Liver (tissue), 9 donors: ENCODE measurements around the gene SESN1. TPM values are rescaled to one million over a fixed set of nuclear protein-coding genes. Genes with fewer than 3 reads are reported as not detected.

Experiments
- DNase-seq: peaks from one replicate; pipeline ENCODE4 v3.0.0-alpha.2; 2017; ENCODE audit warnings: low spot score
- H3K27ac ChIP-seq, 2 donors: one replicate each; pipeline ENCODE4 v1.7.0; 2013; ENCODE audit warnings: inconsistent platforms in 2 of 2, low read length in 2 of 2, control low read depth in 1 of 2, low read depth in 1 of 2, mild to moderate bottlenecking in 1 of 2
- H3K27me3 ChIP-seq, 4 donors: one replicate each; pipeline versions ENCODE4 v1.6.1 to v1.7.0; 2013; ENCODE audit warnings: low read length in 3 of 4, inconsistent platforms in 1 of 4, mild to moderate bottlenecking in 1 of 4, moderate library complexity in 1 of 4; ENCODE audit not compliant: control insufficient read depth in 4 of 4, insufficient read depth in 4 of 4
- H3K36me3 ChIP-seq, 4 donors: one replicate each; pipeline versions ENCODE4 v1.6.1 to v1.7.0; 2013; ENCODE audit warnings: low read length in 3 of 4, mild to moderate bottlenecking in 3 of 4, low read depth in 1 of 4, moderate library complexity in 1 of 4; ENCODE audit not compliant: control insufficient read depth in 4 of 4, insufficient read depth in 3 of 4
- H3K4me1 ChIP-seq, 4 donors: one replicate each; pipeline versions ENCODE4 v1.6.1 to v1.7.0; 2013; ENCODE audit warnings: low read length in 3 of 4, mild to moderate bottlenecking in 3 of 4, moderate library complexity in 1 of 4; ENCODE audit not compliant: control insufficient read depth in 4 of 4, insufficient read depth in 4 of 4
- H3K4me3 ChIP-seq, 3 donors: one replicate each; pipeline versions ENCODE4 v1.6.1 to v1.7.0; 2013; ENCODE audit warnings: low read length in 3 of 3, control low read depth in 1 of 3, low read depth in 1 of 3, mild to moderate bottlenecking in 1 of 3
- H3K9ac ChIP-seq, 2 donors: one replicate each; pipeline ENCODE4 v1.7.0; 2013; ENCODE audit warnings: low read length in 2 of 2, mild to moderate bottlenecking in 2 of 2, moderate library complexity in 2 of 2, control low read depth in 1 of 2, low read depth in 1 of 2
- H3K9me3 ChIP-seq, 4 donors: one replicate each; pipeline versions ENCODE4 v1.6.1 to v1.7.0; 2013; ENCODE audit warnings: low read length in 3 of 4; ENCODE audit not compliant: control insufficient read depth in 4 of 4
- CTCF ChIP-seq: fragments of 150-350 bp; IDR thresholded peaks from 2 replicates; pipeline ENCODE4 v1.5.1; 2017; ENCODE audit warnings: improper control_type of control experiment, low read depth, low read length; ENCODE audit not compliant: missing input control
- EGR1 ChIP-seq, 2 donors: IDR thresholded peaks; 2 replicates each; pipeline ENCODE4 v1.6.1; 2016 to 2018; ENCODE audit warnings: antibody characterized with exemption in 2 of 2, low read depth in 2 of 2
- FOXA1 ChIP-seq: IDR thresholded peaks from 2 replicates; pipeline ENCODE4 v1.6.1; 2016; ENCODE audit warnings: antibody characterized with exemption
- FOXA2 ChIP-seq: IDR thresholded peaks from 2 replicates; pipeline ENCODE4 v1.6.1; 2016; ENCODE audit warnings: antibody characterized with exemption
- GABPA ChIP-seq, 2 donors: IDR thresholded peaks in 1 of 2; conservative IDR thresholded peaks in 1 of 2; 2 replicates each; pipeline ENCODE4 v1.6.1; 2016; ENCODE audit warnings: antibody characterized with exemption in 2 of 2, mild to moderate bottlenecking in 1 of 2, moderate library complexity in 1 of 2
- HNF4A ChIP-seq, 2 donors: conservative IDR thresholded peaks; 2 replicates each; pipeline ENCODE4 v1.6.1; 2016; ENCODE audit warnings: antibody characterized with exemption in 2 of 2, mild to moderate bottlenecking in 2 of 2
- HNF4G ChIP-seq: IDR thresholded peaks from 2 replicates; pipeline ENCODE4 v1.6.1; 2016; ENCODE audit warnings: antibody characterized with exemption
- JUND ChIP-seq, 2 donors: IDR thresholded peaks; 2 replicates each; pipeline ENCODE4 v1.6.1; 2016; ENCODE audit warnings: antibody characterized with exemption in 2 of 2
- MAX ChIP-seq: IDR thresholded peaks from 2 replicates; pipeline ENCODE4 v1.6.1; 2016; ENCODE audit warnings: antibody characterized with exemption
- NR2F2 ChIP-seq: IDR thresholded peaks from 2 replicates; pipeline ENCODE4 v1.6.1; 2016; ENCODE audit warnings: antibody characterized with exemption
- RAD21 ChIP-seq, 2 donors: IDR thresholded peaks; 2 replicates each; pipeline ENCODE4 v1.6.1; 2016; ENCODE audit warnings: antibody characterized with exemption in 2 of 2, mild to moderate bottlenecking in 2 of 2
- REST ChIP-seq: IDR thresholded peaks from 2 replicates; pipeline ENCODE4 v1.6.1; 2016; ENCODE audit warnings: antibody characterized with exemption, mild to moderate bottlenecking
- RXRA ChIP-seq, 2 donors: IDR thresholded peaks; 2 replicates each; pipeline ENCODE4 v1.6.1; 2017 to 2018; ENCODE audit warnings: antibody characterized with exemption in 2 of 2, mild to moderate bottlenecking in 1 of 2
- SP1 ChIP-seq: IDR thresholded peaks from 2 replicates; pipeline ENCODE4 v1.6.1; 2018; ENCODE audit warnings: antibody characterized with exemption, mild to moderate bottlenecking
- TAF1 ChIP-seq: conservative IDR thresholded peaks from 2 replicates; pipeline ENCODE4 v1.6.1; 2016; ENCODE audit warnings: antibody characterized with exemption, mild to moderate bottlenecking
- YY1 ChIP-seq: IDR thresholded peaks from 2 replicates; pipeline ENCODE4 v1.6.1; 2016; ENCODE audit warnings: antibody characterized with exemption, mild to moderate bottlenecking
- ZBTB33 ChIP-seq: IDR thresholded peaks from 2 replicates; pipeline ENCODE4 v1.6.1; 2016; ENCODE audit warnings: antibody characterized with exemption
- WGBS: extraction: QIAGEN DNeasy Blood & Tissue Kit; methylation state at CpG from one replicate; pipeline ENCODE4 v1.1.7; 2013; 5-methylcytosine and 5-hydroxymethylcytosine counted together
- polyA plus RNA-seq, 2 donors: library from polyadenylated mRNA; stranded (reverse) in 1 of 2; unstranded in 1 of 2; fragments of 200-250 nt in 1 of 2; fragments of >200 nt in 1 of 2; fragmentation: Nextera tagmentation in 1 of 2; extraction: Ambion mirVana in 1 of 2; gene quantifications; one replicate each; pipeline versions ENCODE4 v1.2.1 to v1.2.3, GENCODE V29; 2013 to 2015
- total RNA-seq, 2 donors: library from RNA; depleted of rRNA; stranded (reverse); fragments of >200 nt; gene quantifications; one replicate each; pipeline ENCODE4 v1.2.3, GENCODE V29; 2014
- TF ChIP-seq, protein P1 (sequence below): IDR thresholded peaks from 2 replicates; pipeline ENCODE4 v1.6.1; 2016; ENCODE audit warnings: antibody characterized with exemption
- donor health status: healthy.
- donor health status: healthy.
- donor health status: healthy.
- donor health status: healthy.
- donor health status: healthy.

The SESN1 gene
- total and polyA plus RNA-seq, 4 donors, result 6.2 to 17.0 (median 11.0) TPM

- no peak for TF ChIP-seq GABPA (IDR thresholded peaks at IDR 0.05 in 1 of 2, conservative IDR thresholded peaks at IDR 0.05 in 1 of 2)
- no peak for TF ChIP-seq MAX
- TF ChIP-seq, protein P1, sequence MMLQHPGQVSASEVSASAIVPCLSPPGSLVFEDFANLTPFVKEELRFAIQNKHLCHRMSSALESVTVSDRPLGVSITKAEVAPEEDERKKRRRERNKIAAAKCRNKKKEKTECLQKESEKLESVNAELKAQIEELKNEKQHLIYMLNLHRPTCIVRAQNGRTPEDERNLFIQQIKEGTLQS, result no peak
- TF ChIP-seq HNF4A (conservative IDR thresholded peaks at IDR 0.05), result no peak
- no peak for TF ChIP-seq RAD21 (IDR thresholded peaks at IDR 0.05)
- no peak for TF ChIP-seq SP1
- TF ChIP-seq HNF4G, result no peak
- no peak for TF ChIP-seq YY1
- no peak for TF ChIP-seq ZBTB33
- TF ChIP-seq FOXA1, result no peak
- no peak for TF ChIP-seq RXRA (IDR thresholded peaks at IDR 0.05)
- no peak for TF ChIP-seq TAF1
- no peak for TF ChIP-seq CTCF
- no peak for TF ChIP-seq NR2F2
- no peak for TF ChIP-seq JUND (IDR thresholded peaks at IDR 0.05)
- no peak for TF ChIP-seq REST
- no peak for TF ChIP-seq EGR1 (IDR thresholded peaks at IDR 0.05; ENCODE audit: low read depth in 2 of 2)
- H3K27ac ChIP-seq, result no peak overlapping the region
- 100% methylated on average over 1 of the region's 1 CpG for WGBS
- peaks cover 0 to 30% (median 13%) of the 10 kb centered on the region in 4 donors for H3K36me3 ChIP-seq
- H3K27me3 ChIP-seq, result no peaks in the 10 kb centered on the region
- H3K4me3 ChIP-seq, result no peak overlapping the region
- no peaks in the 10 kb centered on the region for H3K9me3 ChIP-seq
- peaks cover 0 to under 1% (median under 1%) of the 10 kb centered on the region in 4 donors for H3K4me1 ChIP-seq
- DNase-seq, result no peak
- no peak overlapping the region for H3K9ac ChIP-seq
These were observed 98.4 kb downstream of the SESN1 start for GRCh38 chr6:108996208-108996607.

- no peak overlapping the region for H3K9ac ChIP-seq
- H3K27me3 ChIP-seq, result no peaks in the 10 kb centered on the region
- H3K4me3 ChIP-seq, result no peak overlapping the region
- no peaks in the 10 kb centered on the region for H3K9me3 ChIP-seq
- DNase-seq, result no peak
- no peak for TF ChIP-seq FOXA2
- no peak for TF ChIP-seq YY1
- TF ChIP-seq GABPA (IDR thresholded peaks at IDR 0.05 in 1 of 2, conservative IDR thresholded peaks at IDR 0.05 in 1 of 2), result no peak
- H3K27ac ChIP-seq, result no peak overlapping the region
- peaks cover under 1 to 36% (median 14%) of the 10 kb centered on the region in 4 donors for H3K36me3 ChIP-seq
- peaks cover 0 to 2% (median 1%) of the 10 kb centered on the region in 4 donors for H3K4me1 ChIP-seq
These were observed 99.3 kb downstream of the SESN1 start for GRCh38 chr6:108995296-108995695.
